Mesendoderm (in vitro differentiated cells): ENCODE data around the gene CADPS.

Experiments used
- DNase-seq: peaks from one replicate; pipeline ENCODE4 v3.0.0; 2013
- H2AK5ac ChIP-seq: 2 replicates; pipeline ENCODE4 v1.6.1; 2013; ENCODE audit warnings: low read length, inconsistent platforms
- H2BK120ac ChIP-seq: 2 replicates; pipeline ENCODE4 v1.6.1; 2013; ENCODE audit warnings: low read depth, mild to moderate bottlenecking, low read length, moderate library complexity, mixed read lengths
- H2BK15ac ChIP-seq: replicated peaks from 2 replicates; pipeline ENCODE4 v1.6.1; 2013; ENCODE audit warnings: low read depth, mild to moderate bottlenecking, moderate library complexity
- H2BK5ac ChIP-seq: 2 replicates; pipeline ENCODE4 v1.6.1; 2013; ENCODE audit warnings: low read length, inconsistent platforms
- H3K18ac ChIP-seq: 2 replicates; pipeline ENCODE4 v1.6.1; 2013; ENCODE audit warnings: mild to moderate bottlenecking, low read length, mixed read lengths
- H3K23ac ChIP-seq: one replicate; pipeline ENCODE4 v1.6.1; 2013; ENCODE audit warnings: low read length
- H3K27ac ChIP-seq: 2 replicates; pipeline ENCODE4 v1.5.1; 2013; ENCODE audit warnings: low read depth, mild to moderate bottlenecking, inconsistent platforms, low read length, moderate library complexity
- H3K27me3 ChIP-seq: 2 replicates; pipeline ENCODE4 v1.6.1; 2013; ENCODE audit warnings: low read length, control low read depth, mild to moderate bottlenecking, inconsistent platforms; ENCODE audit not compliant: insufficient read depth, poor library complexity
- H3K36me3 ChIP-seq: 2 replicates; pipeline ENCODE4 v1.6.1; 2013; ENCODE audit warnings: low read length, inconsistent platforms; ENCODE audit not compliant: control insufficient read depth, insufficient read depth
- H3K4ac ChIP-seq: one replicate; pipeline ENCODE4 v1.6.1; 2013; ENCODE audit warnings: low read depth, mild to moderate bottlenecking, low read length, moderate library complexity
- H3K4me1 ChIP-seq: 2 replicates; pipeline ENCODE4 v1.6.1; 2013; ENCODE audit warnings: low read depth, low read length, inconsistent platforms; ENCODE audit not compliant: control insufficient read depth
- H3K4me2 ChIP-seq: 2 replicates; pipeline ENCODE4 v1.6.1; 2013; ENCODE audit warnings: low read length
- H3K4me3 ChIP-seq: 2 replicates; pipeline ENCODE4 v1.5.1; 2013; ENCODE audit warnings: mild to moderate bottlenecking, low read length
- H3K56ac ChIP-seq: one replicate; pipeline ENCODE4 v1.6.1; 2013; ENCODE audit warnings: low read length
- H3K79me1 ChIP-seq: 2 replicates; pipeline ENCODE4 v1.6.1; 2013; ENCODE audit warnings: low read length, inconsistent platforms
- H3K79me2 ChIP-seq: 2 replicates; pipeline ENCODE4 v1.6.1; 2013; ENCODE audit warnings: mild to moderate bottlenecking, low read length; ENCODE audit not compliant: control insufficient read depth, insufficient read depth
- H3K9ac ChIP-seq: 2 replicates; pipeline ENCODE4 v1.6.1; 2013; ENCODE audit warnings: low read length, inconsistent platforms
- H4K5ac ChIP-seq: one replicate; pipeline ENCODE4 v1.6.1; 2013; ENCODE audit warnings: low read length
- H4K8ac ChIP-seq: one replicate; pipeline ENCODE4 v1.6.1; 2013; ENCODE audit warnings: low read depth, mild to moderate bottlenecking, control low read depth, low read length, moderate library complexity
- WGBS: extraction: QIAGEN DNeasy Blood & Tissue Kit; methylation state at CpG from one replicate; pipeline ENCODE4 v1.1.7; 2013; ENCODE audit warnings: low lambda C conversion rate, missing lambda C conversion rate; ENCODE audit not compliant: insufficient coverage; ENCODE audit errors: extremely low coverage; 5-methylcytosine and 5-hydroxymethylcytosine counted together

CADPS gene

GRCh38 chr3:62373215-62373614, 502.0 kb downstream of the CADPS start, which contains the start of gene FEZF2:
Gene FEZF2, minus strand, starts transcription at chr3:62373550. Its CDS starts 682 bp downstream, at chr3:62372868.
- Histone ChIP-seq H2BK5ac (no peak within 1 kb of the TSS), H3K4me1 (no peaks in the 10 kb centered on the region), H3K27ac (no peak within 1 kb of the TSS), H3K23ac (peak within 1 kb of the TSS; percentile 86), H3K36me3 (no peaks in the 10 kb centered on the region), H3K18ac (no peak within 1 kb of the TSS), H3K79me1 (no peaks in the 10 kb centered on the region), H2BK120ac (no peak within 1 kb of the TSS), H2AK5ac (no peak within 1 kb of the TSS), H3K4me3 (no peak within 1 kb of the TSS), H3K4ac (no peak within 1 kb of the TSS), H3K9ac (no peak within 1 kb of the TSS), H3K56ac (no peak within 1 kb of the TSS), H3K4me2 (no peak within 1 kb of the TSS), H4K5ac (no peak within 1 kb of the TSS), H3K27me3 (peaks cover 95% of the 10 kb centered on the region), H4K8ac (no peak within 1 kb of the TSS), H3K79me2 (no peaks in the 10 kb centered on the region), H2BK15ac (no peak within 1 kb of the TSS)
- peak; percentile 33 for DNase-seq
- no CpG with 5 or more reads among the region's 28 CpGs for WGBS

- Histone ChIP-seq H3K79me2 (no peaks in the 10 kb centered on the region), H3K56ac (no peak overlapping the region), H3K27me3 (peaks cover 95% of the 10 kb centered on the region), H3K4me2 (no peak overlapping the region), H2BK5ac (no peak overlapping the region), H2BK120ac (no peak overlapping the region), H3K4me3 (no peak overlapping the region), H3K9ac (no peak overlapping the region), H3K36me3 (no peaks in the 10 kb centered on the region), H3K18ac (no peak overlapping the region), H3K27ac (no peak overlapping the region), H4K8ac (no peak overlapping the region), H3K79me1 (no peaks in the 10 kb centered on the region), H3K23ac (peak overlapping the region; percentile 86), H2AK5ac (no peak overlapping the region), H3K4ac (no peak overlapping the region), H3K4me1 (no peaks in the 10 kb centered on the region), H4K5ac (no peak overlapping the region), H2BK15ac (no peak overlapping the region)
- no CpG with 5 or more reads among the region's 30 CpGs for WGBS
- peak; percentile 43 for DNase-seq
These were observed 502.6 kb downstream of the CADPS start for GRCh38 chr3:62372621-62373041.

GRCh38 chr3:62371720-62372591, 503.3 kb downstream of the CADPS start:
- H2BK120ac ChIP-seq: no peak overlapping the region
- H3K9ac ChIP-seq: no peak overlapping the region
- WGBS: no CpG with 5 or more reads among the region's 66 CpGs
- no peak overlapping the region for H3K27ac ChIP-seq
- H3K27me3 ChIP-seq: peaks cover 95% of the 10 kb centered on the region
- no peak overlapping the region for H4K5ac ChIP-seq
- H3K56ac ChIP-seq: no peak overlapping the region
- no peaks in the 10 kb centered on the region for H3K36me3 ChIP-seq
- H2AK5ac ChIP-seq: no peak overlapping the region
- peak; percentile 57 for DNase-seq
- H3K23ac ChIP-seq: no peak overlapping the region
- H3K4me3 ChIP-seq: no peak overlapping the region
- no peak overlapping the region for H2BK5ac ChIP-seq
- no peaks in the 10 kb centered on the region for H3K4me1 ChIP-seq
- H3K79me2 ChIP-seq: no peaks in the 10 kb centered on the region
- H3K79me1 ChIP-seq: no peaks in the 10 kb centered on the region
- H4K8ac ChIP-seq: no peak overlapping the region
- no peak overlapping the region for H2BK15ac ChIP-seq
- H3K4me2 ChIP-seq: no peak overlapping the region
- no peak overlapping the region for H3K18ac ChIP-seq
- H3K4ac ChIP-seq: no peak overlapping the region

- Histone ChIP-seq H3K18ac (no peak overlapping the region), H3K4me3 (no peak overlapping the region), H2BK5ac (no peak overlapping the region), H3K79me1 (no peaks in the 10 kb centered on the region), H4K5ac (no peak overlapping the region), H2BK120ac (no peak overlapping the region), H3K27ac (no peak overlapping the region), H3K4me2 (no peak overlapping the region), H3K56ac (no peak overlapping the region), H3K36me3 (no peaks in the 10 kb centered on the region), H3K9ac (no peak overlapping the region), H3K79me2 (no peaks in the 10 kb centered on the region), H2AK5ac (no peak overlapping the region), H3K4me1 (peaks cover 2% of the 10 kb centered on the region), H3K4ac (no peak overlapping the region), H3K27me3 (peaks cover 94% of the 10 kb centered on the region), H4K8ac (no peak overlapping the region), H2BK15ac (no peak overlapping the region), H3K23ac (no peak overlapping the region)
- DNase-seq: peak; percentile 59
- WGBS: no CpG with 5 or more reads among the region's 49 CpGs
These were observed 504.1 kb downstream of the CADPS start for GRCh38 chr3:62370858-62371719.

- H2BK5ac ChIP-seq: no peak overlapping the region
- no peak overlapping the region for H3K4me3 ChIP-seq
- H3K4me1 ChIP-seq: peaks cover 7% of the 10 kb centered on the region
- no peak overlapping the region for H2BK15ac ChIP-seq
- H4K5ac ChIP-seq: no peak overlapping the region
- H3K79me1 ChIP-seq: no peaks in the 10 kb centered on the region
- no peak overlapping the region for H3K56ac ChIP-seq
- H3K36me3 ChIP-seq: no peaks in the 10 kb centered on the region
- H3K4me2 ChIP-seq: no peak overlapping the region
- no peak overlapping the region for H4K8ac ChIP-seq
- no peak overlapping the region for H3K27ac ChIP-seq
- no peak overlapping the region for H3K4ac ChIP-seq
- peak; percentile 54 for DNase-seq
- H2AK5ac ChIP-seq: no peak overlapping the region
- H3K23ac ChIP-seq: no peak overlapping the region
- H3K18ac ChIP-seq: no peak overlapping the region
- peaks cover 93% of the 10 kb centered on the region for H3K27me3 ChIP-seq
- no peaks in the 10 kb centered on the region for H3K79me2 ChIP-seq
- WGBS: no CpG with 5 or more reads among the region's 46 CpGs
- H3K9ac ChIP-seq: no peak overlapping the region
- H2BK120ac ChIP-seq: no peak overlapping the region
These were observed 504.9 kb downstream of the CADPS start for GRCh38 chr3:62370112-62370857.
